CD4-positive, alpha-beta T cell treated with Interleukin-17A for 1 hour (primary cell): ENCODE measurements around the gene DHRS7C.
A peak's percentile ranks its signal among the peaks of the same experiment; 100 is the strongest.

Experiments used
- DNase-seq: peaks from one replicate; pipeline ENCODE4 v3.0.0-alpha.2; 2020

The DHRS7C gene

GRCh38 chr17:9755083-9755482 is 36.3 kb downstream of the DHRS7C start:
- no peak for DNase-seq

GRCh38 chr17:9750524-9750923 is 40.9 kb downstream of the DHRS7C start:
- DNase-seq: no peak

GRCh38 chr17:9729735-9730420 is 61.5 kb downstream of the DHRS7C start:
- DNase-seq: no peak

GRCh38 chr17:9729034-9729650 is 62.2 kb downstream of the DHRS7C start:
- DNase-seq: peak; percentile 45

- no peak for DNase-seq
Measured at GRCh38 chr17:9728564-9728963, 62.8 kb downstream of the DHRS7C start.

- no peak for DNase-seq
Measured at GRCh38 chr17:9728005-9728404, 63.4 kb downstream of the DHRS7C start.

- DNase-seq: no peak
Measured at GRCh38 chr17:9726291-9726690, 65.1 kb downstream of the DHRS7C start.

- no peak for DNase-seq
Measured at GRCh38 chr17:9725575-9725974, 65.8 kb downstream of the DHRS7C start.
